Tibial nerve (tissue), 4 donors: ENCODE measurements around the gene SLC25A42.

Experiments used
- CTCF ChIP-seq, 5 experiments: fragments of 200-600 bp in 3 of 5; fragments of 450-650 bp in 2 of 5; sonication (generic) in 3 of 5; IDR thresholded peaks; one replicate each; pipeline ENCODE4 v1.5.1; 2016 to 2019; ENCODE audit warnings: antibody characterized with exemption in 5 of 5, mild to moderate bottlenecking in 3 of 5, moderate library complexity in 2 of 5
- EP300 ChIP-seq, 2 donors: sonication (generic); formaldehyde crosslinking; IDR thresholded peaks; one replicate each; pipeline ENCODE4 v1.6.1; 2017; ENCODE audit warnings: antibody characterized with exemption in 2 of 2, mild to moderate bottlenecking in 1 of 2
- POLR2A ChIP-seq, 2 donors: fragments of 450-650 bp; IDR thresholded peaks; one replicate each; pipeline ENCODE4 v1.6.1; 2017; ENCODE audit warnings: antibody characterized with exemption in 2 of 2, mild to moderate bottlenecking in 2 of 2, moderate library complexity in 2 of 2

DNA sequence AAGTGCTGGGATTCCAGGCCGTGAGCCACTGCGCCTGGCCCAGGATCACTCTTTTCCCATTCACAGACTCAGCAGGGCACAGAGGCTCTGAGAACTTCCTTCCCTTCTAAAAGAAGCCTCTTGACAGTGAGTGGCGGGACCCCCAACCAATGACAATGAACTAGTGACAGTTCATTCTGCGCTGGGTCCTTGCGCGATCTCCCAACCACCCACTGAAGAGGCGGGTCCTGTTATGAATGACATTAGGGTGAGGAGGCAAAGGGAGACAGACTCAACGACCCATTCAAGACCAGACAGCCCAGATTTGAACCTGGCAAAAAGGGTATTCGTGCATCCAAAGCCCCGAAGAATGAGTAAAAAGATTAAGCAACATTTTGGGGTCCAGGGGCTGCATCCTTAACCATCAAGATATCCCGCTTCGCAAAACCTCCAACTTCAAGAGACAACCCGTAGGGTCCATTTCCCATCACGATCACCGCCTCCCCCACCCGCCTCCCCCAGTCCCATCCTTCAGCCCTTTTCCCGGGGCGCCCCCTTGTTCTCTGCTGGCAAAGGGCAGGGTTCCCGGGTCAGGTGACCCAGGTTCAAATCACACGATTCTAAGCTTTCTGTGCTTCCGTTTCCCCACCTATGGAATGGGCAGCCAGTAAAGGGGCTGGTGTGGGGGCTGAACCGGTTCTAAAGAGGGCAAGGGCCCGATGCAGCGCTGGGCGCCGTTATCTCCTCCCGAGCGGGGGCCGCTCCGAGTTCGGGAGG, 31.2 kb upstream of the SLC25A42 start:
- TF ChIP-seq CTCF (IDR thresholded peaks at IDR 0.05) = no peak
- TF ChIP-seq EP300 (IDR thresholded peaks at IDR 0.05) = no peak
- no peak for TF ChIP-seq POLR2A (IDR thresholded peaks at IDR 0.05)
